HG02798 (cell line): ENCODE results near the gene PHLPP1.
"Not testable (repeated sequence)": the region's sequence is repeated elsewhere in the genome, so short reads cannot be mapped to it uniquely, and the experiment has no call there.

Experiments used
- ATAC-seq: cut with Tn5 transposase; IDR thresholded peaks from one replicate; pipeline ENCODE4 v1.9.1; 2021; ENCODE audit warnings: mild to moderate bottlenecking; ENCODE audit not compliant: unreplicated experiment, poor library complexity

PHLPP1 gene

DNA sequence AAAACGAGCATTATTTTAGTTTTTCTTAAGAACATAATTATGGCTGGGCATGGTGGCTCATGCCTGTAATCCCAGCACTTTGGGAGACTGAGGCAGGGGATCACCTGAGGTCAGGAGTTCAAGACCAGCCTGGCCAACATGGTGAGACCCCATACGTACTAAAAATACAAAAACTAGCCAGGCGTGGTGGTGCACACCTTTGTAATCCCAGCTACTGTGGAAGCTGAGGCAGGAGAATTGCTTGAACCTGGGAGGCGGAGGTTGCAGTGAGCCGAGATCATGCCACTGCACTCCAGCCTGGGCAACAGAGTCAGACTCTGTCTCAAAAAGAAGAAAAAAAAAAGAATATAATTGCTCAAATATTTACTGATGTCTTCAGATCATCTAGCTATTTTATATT, 25.3 kb downstream of the PHLPP1 start:
- not testable (repeated sequence) for ATAC-seq

DNA sequence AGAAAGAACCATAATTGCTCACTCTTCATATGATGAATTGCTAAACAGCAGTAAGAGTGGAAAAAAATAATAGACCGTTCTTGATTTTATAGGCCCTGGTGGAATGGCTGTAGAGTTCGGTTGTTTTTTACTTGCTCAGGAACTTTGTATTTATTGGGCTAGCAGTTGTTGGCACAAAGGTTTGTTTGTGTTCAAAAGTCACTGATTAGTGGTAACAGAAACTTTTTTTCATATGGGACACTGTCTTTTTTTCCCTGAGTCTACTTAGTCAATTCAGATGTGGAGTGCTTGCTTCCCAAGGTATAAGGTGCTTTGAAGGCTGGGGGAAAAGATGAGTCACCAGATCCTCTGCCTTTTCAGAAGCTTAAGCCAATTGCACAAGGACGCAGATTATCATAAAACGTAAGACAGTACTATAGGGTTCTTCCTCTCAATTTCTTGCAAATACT, 25.8 kb downstream of the PHLPP1 start:
- no peak for ATAC-seq

GRCh38 chr18:62741584-62741983, 26.2 kb downstream of the PHLPP1 start:
- no peak for ATAC-seq

GRCh38 chr18:62744076-62744968, 29.0 kb downstream of the PHLPP1 start:
- ATAC-seq = peak; percentile 71

GRCh38 chr18:62745089-62745751, 29.9 kb downstream of the PHLPP1 start:
- ATAC-seq = no peak

DNA sequence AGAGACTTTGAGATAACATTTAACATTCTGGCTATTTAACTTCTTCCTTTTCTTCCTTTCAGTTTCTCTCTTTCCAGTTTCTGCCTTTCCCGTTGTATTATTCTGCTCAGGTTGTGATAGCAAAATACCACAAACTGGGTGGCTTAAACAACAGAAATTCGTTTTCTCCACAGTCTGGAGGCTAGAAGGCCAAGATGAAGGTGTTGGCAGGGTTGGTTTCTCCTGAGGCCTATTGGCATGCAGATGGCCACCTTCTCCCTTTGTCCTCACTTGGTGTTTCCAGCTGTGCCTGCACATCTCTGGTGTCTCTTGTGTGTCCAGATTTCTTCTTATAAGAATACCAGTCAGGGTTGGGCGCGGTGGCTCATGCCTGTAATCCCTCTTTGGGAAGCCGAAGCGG, 34.0 kb downstream of the PHLPP1 start:
- ATAC-seq = no peak

GRCh38 chr18:62751341-62751821, 36.0 kb downstream of the PHLPP1 start:
- no peak for ATAC-seq

DNA sequence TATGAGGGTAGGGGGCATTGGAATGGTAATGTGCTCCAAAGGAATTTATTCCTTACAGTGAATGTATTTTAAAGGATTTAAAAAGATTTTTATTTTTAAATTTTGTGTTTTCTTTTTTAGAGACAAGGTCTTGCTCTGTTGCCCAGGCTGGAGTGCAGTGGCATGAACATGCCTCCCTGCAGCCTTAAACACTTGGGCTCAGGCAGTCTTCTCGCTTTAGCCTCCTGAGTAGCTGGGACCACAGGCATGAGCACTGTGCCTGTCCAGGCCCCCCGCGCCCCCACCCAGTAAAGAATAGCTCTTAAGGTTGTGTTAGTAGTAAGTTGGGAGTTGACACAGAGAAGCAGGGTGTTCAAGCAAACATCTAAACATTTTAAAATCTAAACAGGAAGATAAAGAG, 36.6 kb downstream of the PHLPP1 start:
- ATAC-seq = no peak

GRCh38 chr18:62754026-62754425, 38.7 kb downstream of the PHLPP1 start:
- no peak for ATAC-seq

DNA sequence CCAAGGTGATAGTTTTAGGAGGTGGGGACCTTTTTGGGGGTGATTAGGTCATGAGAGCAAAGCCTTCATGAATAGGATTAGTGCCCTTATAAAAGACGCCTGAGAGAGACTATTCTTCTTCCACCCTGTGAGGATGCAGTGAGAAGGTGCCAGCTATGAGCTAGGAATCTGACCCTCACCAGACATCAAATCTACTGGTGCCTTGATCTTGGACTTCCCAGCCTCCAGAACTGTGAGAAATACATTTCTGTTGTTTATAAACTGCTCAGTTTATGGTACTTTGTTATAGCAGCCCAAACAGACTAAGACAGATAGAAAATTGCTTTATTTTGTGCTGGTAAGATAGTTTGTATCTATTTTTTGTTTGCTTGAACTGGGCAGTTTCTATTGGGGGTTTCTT, 40.1 kb downstream of the PHLPP1 start:
- ATAC-seq = no peak

GRCh38 chr18:62755946-62756345, 40.6 kb downstream of the PHLPP1 start:
- no peak for ATAC-seq

DNA sequence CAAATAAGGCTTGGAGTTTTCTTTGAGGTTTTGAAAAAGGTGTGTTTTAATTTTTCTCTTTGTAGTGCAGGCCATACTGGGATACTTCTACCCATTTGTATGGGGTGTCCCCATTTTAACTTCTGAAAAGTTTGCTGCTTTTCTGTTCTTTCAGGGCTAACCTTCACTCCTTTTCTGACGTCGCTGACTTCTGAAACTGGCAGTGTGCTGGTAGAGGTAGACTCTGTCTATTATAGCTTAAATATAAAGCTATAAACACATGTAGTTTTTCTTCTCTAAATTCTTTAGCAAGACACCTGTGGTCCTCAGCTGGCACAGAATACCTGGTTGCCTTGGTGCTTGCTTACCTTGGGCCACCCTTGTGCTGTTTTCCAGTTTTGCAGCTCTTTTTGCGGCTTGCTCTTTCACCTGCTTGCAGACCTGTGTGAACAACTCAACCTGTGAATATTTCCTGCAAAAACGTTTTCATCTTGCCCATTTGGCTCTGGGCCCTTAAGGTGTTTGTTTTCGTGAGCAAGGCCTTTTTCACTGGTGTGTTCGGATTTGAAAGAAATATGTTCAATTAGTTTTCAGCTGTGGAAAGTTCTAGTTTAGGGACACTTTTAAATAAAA, 42.2 kb downstream of the PHLPP1 start:
- ATAC-seq = no peak

- ATAC-seq = no peak
Measured at GRCh38 chr18:62758591-62758990, 43.2 kb downstream of the PHLPP1 start.

DNA sequence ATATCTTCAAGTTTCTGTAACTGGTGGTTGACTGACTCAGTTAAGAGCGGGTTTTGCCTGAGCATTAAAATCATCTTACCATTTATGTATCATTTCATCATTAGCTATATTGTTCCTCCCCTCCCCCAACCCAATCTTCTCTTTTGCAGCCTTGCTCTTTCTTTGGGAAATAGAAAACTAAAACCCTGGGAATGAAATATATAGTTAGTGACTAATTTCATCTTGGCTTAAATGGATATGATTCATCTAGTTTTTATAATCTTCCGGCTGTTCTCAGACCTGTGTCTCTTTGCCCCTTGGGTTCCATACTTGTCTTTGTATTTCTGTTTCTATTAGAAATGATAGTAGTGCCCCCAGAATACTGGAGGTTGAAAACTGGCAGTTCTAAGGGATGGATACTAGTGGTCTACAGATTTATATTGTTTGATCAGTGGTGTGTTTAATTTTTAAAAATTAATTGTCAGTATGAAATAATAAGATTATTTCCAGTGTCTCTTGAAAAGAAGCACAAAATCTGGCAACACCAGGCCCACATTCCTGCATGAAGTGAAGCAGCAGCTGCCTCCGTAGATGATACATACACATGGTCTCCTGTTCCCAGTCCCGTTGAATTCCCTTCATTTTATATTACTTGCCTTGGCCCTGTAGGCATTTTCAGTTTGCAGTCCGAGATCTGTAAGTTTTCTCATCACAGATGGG, 44.5 kb downstream of the PHLPP1 start:
- no peak for ATAC-seq

DNA sequence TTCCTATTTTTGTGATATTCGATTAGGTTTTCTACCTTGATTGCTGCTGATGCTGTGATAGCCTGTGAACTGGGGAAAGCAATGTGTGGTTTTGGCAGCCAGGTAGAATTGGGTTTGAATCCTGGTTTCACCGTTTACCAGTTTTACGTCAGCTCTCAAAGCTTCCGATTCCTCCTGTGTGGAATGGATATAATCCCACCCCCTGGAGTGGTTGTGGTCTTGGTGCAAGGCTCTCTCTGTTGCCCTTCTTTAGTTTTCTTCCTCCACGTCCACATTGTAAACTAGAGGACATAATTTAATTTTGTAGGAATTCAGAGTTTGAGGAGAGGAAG, 45.0 kb downstream of the PHLPP1 start:
- ATAC-seq = no peak

- no peak for ATAC-seq
Measured at GRCh38 chr18:62763101-62763521, 47.8 kb downstream of the PHLPP1 start.

GRCh38 chr18:62766266-62766665, 50.9 kb downstream of the PHLPP1 start:
- ATAC-seq = no peak

- ATAC-seq = no peak
Measured at GRCh38 chr18:62767321-62767720, 52.0 kb downstream of the PHLPP1 start.

GRCh38 chr18:62767836-62768557, 52.7 kb downstream of the PHLPP1 start:
- no peak for ATAC-seq

DNA sequence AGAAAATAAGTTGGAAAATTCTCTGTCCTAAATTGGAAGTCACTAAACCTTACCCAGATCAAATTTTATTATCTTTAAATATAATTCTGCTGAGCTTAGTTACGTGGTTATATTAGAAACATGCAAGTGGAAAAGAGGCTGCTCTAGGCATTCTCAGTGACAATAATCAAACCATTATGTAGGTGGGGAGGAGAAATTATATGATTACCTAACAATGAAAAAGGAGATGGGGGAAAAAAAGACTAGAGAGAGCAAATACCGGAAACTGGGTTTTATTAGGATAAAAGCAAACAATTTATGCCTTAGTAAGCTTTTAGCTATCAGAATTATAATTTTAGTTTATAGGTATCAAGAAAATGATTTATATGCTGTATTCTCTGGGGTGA, 53.2 kb downstream of the PHLPP1 start:
- ATAC-seq = no peak
